ENCODE results near the gene NFE2L3.

- TF ChIP-seq CTCF (conservative IDR thresholded peaks at IDR 0.05), result no peak
- no peak for TF ChIP-seq ZFX (IDR thresholded peaks at IDR 0.05)
Observed at GRCh38 chr7:26153241-26153822, 1.3 kb downstream of the NFE2L3 start.

Data from C4-2B (cell line).